IMR-90 (cell line): Measurements from ENCODE around the gene KLC3. TPM values are rescaled to one million over a fixed set of nuclear protein-coding genes. Genes with fewer than 3 reads are reported as not detected.

Source experiments
- ATAC-seq: fragments of 200-7000 bp; cut with Tn5 transposase; 2 replicates; pipeline ENCODE4 v1.9.1; 2020; ENCODE audit warnings: low read depth, mild to moderate bottlenecking, moderate library complexity
- BruUV-seq: library from RNA; stranded (reverse); fragments of 400-500 nt; replicated peaks from 2 replicates; lab custom pipeline; 2021; lab: Mats Ljungman, UMichigan
- CTCF ChIA-PET: fragments of 300-600 bp; formaldehyde crosslinking; extraction: SDS; loops from one replicate; lab custom pipeline; 2021; ENCODE audit warnings: antibody characterized with exemption; lab: Yijun Ruan, JAX
- POLR2A ChIA-PET: fragments of 300-600 bp; sonication (Branson Sonifier 250); formaldehyde crosslinking; loops from one replicate; lab custom pipeline; 2022; ENCODE audit warnings: antibody characterized with exemption; ENCODE audit not compliant: unreplicated experiment; lab: Charles Lee
- DNase-seq: peaks from one replicate; pipeline ENCODE4 v3.0.0; 2013
- H2AFZ ChIP-seq: replicated peaks from 2 replicates; pipeline ENCODE3; 2013; ENCODE audit warnings: low read length, mild to moderate bottlenecking; ENCODE audit not compliant: poor library complexity
- H2AK5ac ChIP-seq: 2 replicates; pipeline ENCODE4 v1.6.1; 2013; ENCODE audit warnings: low read depth, low read length, inconsistent platforms
- H2AK9ac ChIP-seq: replicated peaks from 2 replicates; pipeline ENCODE3; 2013; ENCODE audit warnings: mild to moderate bottlenecking, low read depth, low read length, moderate library complexity; ENCODE audit not compliant: poor library complexity
- H2BK120ac ChIP-seq: 2 replicates; pipeline ENCODE4 v1.6.1; 2013; ENCODE audit warnings: low read depth, low read length, inconsistent platforms
- H2BK15ac ChIP-seq: 3 replicates; pipeline ENCODE4 v1.6.1; 2013; ENCODE audit warnings: low read depth, low read length, inconsistent platforms
- H2BK20ac ChIP-seq: 2 replicates; pipeline ENCODE4 v1.6.1; 2013; ENCODE audit warnings: low read depth, mild to moderate bottlenecking, inconsistent platforms, low read length, moderate library complexity
- H2BK5ac ChIP-seq: 2 replicates; pipeline ENCODE4 v1.6.1; 2013; ENCODE audit warnings: mild to moderate bottlenecking, low read depth, low read length, inconsistent platforms; ENCODE audit not compliant: poor library complexity, severe bottlenecking
- H3K14ac ChIP-seq: replicated peaks from 2 replicates; pipeline ENCODE4 v1.6.1; 2013; ENCODE audit warnings: low read depth, low read length, inconsistent platforms
- H3K18ac ChIP-seq: 2 replicates; pipeline ENCODE4 v1.6.1; 2013; ENCODE audit warnings: low read depth, low read length, control low read depth
- H3K23ac ChIP-seq: 2 replicates; pipeline ENCODE4 v1.6.1; 2013; ENCODE audit warnings: low read depth, low read length, inconsistent platforms
- H3K27ac ChIP-seq: 2 replicates; pipeline ENCODE4 v1.5.1; 2013; ENCODE audit warnings: mild to moderate bottlenecking, control low read depth, low read length; ENCODE audit not compliant: insufficient read depth
- H3K27me3 ChIP-seq: 2 replicates; pipeline ENCODE4 v1.6.1; 2013; ENCODE audit warnings: low read length; ENCODE audit not compliant: control insufficient read depth, insufficient read depth
- H3K36me3 ChIP-seq: 2 replicates; pipeline ENCODE4 v1.6.1; 2013; ENCODE audit warnings: low read length, mixed read lengths; ENCODE audit not compliant: control insufficient read depth, insufficient read depth
- H3K4ac ChIP-seq: 2 replicates; pipeline ENCODE4 v1.6.1; 2013; ENCODE audit warnings: low read depth, low read length, inconsistent platforms
- H3K4me1 ChIP-seq: 2 replicates; pipeline ENCODE4 v1.6.1; 2013; ENCODE audit warnings: low read length, mixed read lengths; ENCODE audit not compliant: control insufficient read depth, insufficient read depth
- H3K4me2 ChIP-seq: 2 replicates; pipeline ENCODE4 v1.6.1; 2013; ENCODE audit warnings: low read depth, mild to moderate bottlenecking, control low read depth, low read length, moderate library complexity
- H3K4me3 ChIP-seq: 2 replicates; pipeline ENCODE4 v1.5.1; 2013; ENCODE audit warnings: low read depth, mild to moderate bottlenecking, control low read depth, low read length, moderate library complexity; ENCODE audit not compliant: insufficient read depth
- H3K56ac ChIP-seq: 2 replicates; pipeline ENCODE4 v1.6.1; 2013; ENCODE audit warnings: low read length, inconsistent platforms; ENCODE audit not compliant: insufficient read depth; ENCODE audit errors: extremely low read depth
- H3K79me1 ChIP-seq, 2 experiments: 2 replicates each; pipeline ENCODE4 v1.6.1; 2013; ENCODE audit warnings: low read length in 2 of 2, inconsistent platforms in 1 of 2, low read depth in 1 of 2
- H3K9ac ChIP-seq: 2 replicates; pipeline ENCODE4 v1.6.1; 2013; ENCODE audit warnings: low read depth, low read length, control low read depth
- H3K9me1 ChIP-seq: 2 replicates; pipeline ENCODE4 v1.6.1; 2013; ENCODE audit warnings: low read length, inconsistent platforms; ENCODE audit not compliant: insufficient read depth
- H3K9me3 ChIP-seq: 2 replicates; pipeline ENCODE4 v1.6.1; 2013; ENCODE audit warnings: low read length; ENCODE audit not compliant: control insufficient read depth, insufficient read depth
- H4K20me1 ChIP-seq: 2 replicates; pipeline ENCODE4 v1.6.1; 2013; ENCODE audit warnings: low read length, inconsistent platforms; ENCODE audit not compliant: insufficient read depth
- H4K5ac ChIP-seq: 2 replicates; pipeline ENCODE4 v1.6.1; 2013; ENCODE audit warnings: mild to moderate bottlenecking, low read depth, low read length, control low read depth
- H4K8ac ChIP-seq, 2 experiments: 2 replicates each; pipeline ENCODE4 v1.6.1; 2013; ENCODE audit warnings: low read depth in 2 of 2, low read length in 2 of 2, control low read depth in 1 of 2, inconsistent platforms in 1 of 2
- H4K91ac ChIP-seq: 2 replicates; pipeline ENCODE4 v1.6.1; 2013; ENCODE audit warnings: low read depth, low read length, inconsistent platforms; ENCODE audit not compliant: insufficient read depth
- BHLHE40 ChIP-seq: fragments of 150-350 bp; IDR thresholded peaks from 2 replicates; pipeline ENCODE4 v1.6.1; 2016; ENCODE audit warnings: mild to moderate bottlenecking, low read depth, low read length
- CEBPB ChIP-seq: IDR thresholded peaks from 2 replicates; pipeline ENCODE4 v1.6.1; 2012; ENCODE audit warnings: low read depth, low read length, improper control_type of control experiment
- FOS ChIP-seq: fragments of 150-350 bp; IDR thresholded peaks from 2 replicates; pipeline ENCODE4 v1.6.1; 2016; ENCODE audit warnings: low read depth, low read length
- MAFK ChIP-seq: IDR thresholded peaks from 2 replicates; pipeline ENCODE4 v1.6.1; 2012; ENCODE audit warnings: low read depth, low read length, improper control_type of control experiment
- MAZ ChIP-seq: IDR thresholded peaks from 2 replicates; pipeline ENCODE4 v1.6.1; 2012; ENCODE audit warnings: low read depth, mild to moderate bottlenecking, low read length, improper control_type of control experiment, moderate library complexity, borderline replicate concordance
- NFE2L2 ChIP-seq: fragments of 150-350 bp; IDR thresholded peaks from 2 replicates; pipeline ENCODE4 v1.6.1; 2016; ENCODE audit warnings: low read depth, mild to moderate bottlenecking, low read length
- POLR2A ChIP-seq: IDR thresholded peaks from 2 replicates; pipeline ENCODE4 v1.6.1; 2012; ENCODE audit warnings: mild to moderate bottlenecking, low read depth, low read length
- RAD21 ChIP-seq: IDR thresholded peaks from 2 replicates; pipeline ENCODE4 v1.6.1; 2012; ENCODE audit warnings: low read length, improper control_type of control experiment
- RFX5 ChIP-seq: IDR thresholded peaks from 2 replicates; pipeline ENCODE4 v1.8.0; 2012; ENCODE audit warnings: low read depth, mild to moderate bottlenecking, low read length, moderate library complexity
- SMC3 ChIP-seq: fragments of 150-350 bp; IDR thresholded peaks from 2 replicates; pipeline ENCODE4 v1.6.1; 2016; ENCODE audit warnings: low read depth, mild to moderate bottlenecking, antibody characterized with exemption, low read length, moderate library complexity
- USF2 ChIP-seq: fragments of 150-350 bp; IDR thresholded peaks from 2 replicates; pipeline ENCODE4 v1.6.1; 2017; ENCODE audit warnings: mild to moderate bottlenecking, antibody characterized with exemption, low read length, low read depth
- WGBS, 2 experiments: methylation state at CpG; one replicate each; pipeline versions ENCODE4 v1.1.5 to v1.1.7; 2013; ENCODE audit warnings: missing lambda C conversion rate in 2 of 2; ENCODE audit not compliant: insufficient read length in 1 of 2; ENCODE audit errors: extremely low coverage in 2 of 2; 5-methylcytosine and 5-hydroxymethylcytosine counted together
- dilution Hi-C: fragments of 300-500 bp; cut with HindIII; formaldehyde crosslinking; loops from one replicate; pipeline ENCODE4 v1.14.3; 2018; ENCODE audit warnings: low sequenced_read_pairs; ENCODE audit not compliant: unreplicated experiment
- in situ Hi-C: fragments of 300-500 bp; cut with MboI; formaldehyde crosslinking; loops from 3 replicates; pipeline ENCODE4 v1.14.3; 2019; ENCODE audit warnings: low sequenced_read_pairs, inconsistent platforms, mixed read lengths
- intact Hi-C: fragments of 100-400 bp; cut with micrococcal nuclease; formaldehyde crosslinking; loops from 2 replicates; pipeline ENCODE4 v1.10.0; 2022
- polyA plus RNA-seq, 3 experiments: library from polyadenylated mRNA; depleted of rRNA; stranded (reverse); fragments of >200 nt; gene quantifications; 2 replicates each; pipeline ENCODE4 v1.2.3, GENCODE V29; 2012; ENCODE audit warnings: low replicate concordance in 1 of 3
- total RNA-seq: library from RNA; depleted of rRNA; stranded (reverse); fragments of >200 nt; gene quantifications from 2 replicates; pipeline ENCODE4 v1.2.3, GENCODE V29; 2012
- TF ChIP-seq, protein P1 (sequence below): fragments of 150-350 bp; IDR thresholded peaks from 2 replicates; pipeline ENCODE4 v1.6.1; 2016; ENCODE audit warnings: low read depth, mild to moderate bottlenecking, low read length, moderate library complexity, borderline replicate concordance

Gene KLC3
- total and polyA plus RNA-seq, 2 of the 4 experiments (the other 2 are of a cell fraction) = 0.14 to 0.18 TPM

DNA sequence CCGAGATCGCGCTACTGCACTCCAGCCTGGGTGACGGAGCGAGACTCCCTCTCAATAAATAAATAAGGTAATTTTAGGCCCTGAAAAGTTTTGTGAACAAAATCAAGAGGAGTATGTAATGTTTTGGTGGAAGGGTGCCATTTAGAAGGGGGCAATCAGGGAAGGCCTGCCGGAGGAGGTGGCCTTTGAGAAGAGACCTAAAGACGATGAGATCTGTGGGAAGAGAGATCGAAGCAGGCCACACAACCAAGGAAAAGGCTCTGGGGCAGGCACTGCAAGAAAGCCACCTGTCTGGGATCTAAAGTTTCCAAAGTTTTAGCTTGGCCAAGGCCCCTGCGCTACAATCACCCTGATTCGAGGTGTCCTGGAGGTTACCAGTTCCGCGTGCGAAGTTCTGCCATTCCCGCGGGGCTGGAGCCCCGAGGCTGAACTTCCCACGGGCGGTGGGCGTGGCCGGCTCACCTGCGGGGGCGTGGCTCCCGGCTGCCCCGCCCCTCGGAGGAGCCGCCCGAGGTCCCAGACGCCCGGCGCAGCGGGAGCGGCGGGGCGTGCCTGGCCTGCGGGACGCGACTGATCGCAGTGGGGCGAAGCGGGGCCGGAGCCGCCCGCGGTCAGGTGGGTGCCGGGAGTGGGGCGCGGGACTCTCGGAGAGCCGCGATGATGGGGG, at the start of gene KLC3 (continued):
- no peak for TF ChIP-seq USF2

DNA sequence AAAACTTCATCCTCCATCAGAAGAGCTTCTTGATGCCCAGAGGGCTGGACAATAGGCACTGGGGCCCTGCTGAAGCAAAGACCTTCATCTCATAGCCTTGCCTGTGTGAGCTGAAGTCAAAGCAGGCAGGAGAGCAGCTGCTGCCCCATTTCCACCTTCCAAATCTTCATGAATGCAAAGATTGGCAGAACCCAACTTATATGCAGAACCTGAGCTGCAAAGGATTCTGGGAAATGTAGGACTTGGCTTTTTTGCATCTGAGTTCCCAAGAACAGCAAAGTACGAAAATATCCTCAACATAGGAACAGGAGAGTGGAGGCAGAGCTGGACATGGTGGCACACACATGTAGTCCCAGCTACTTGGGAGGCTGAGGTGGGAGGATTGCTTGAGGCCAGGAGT, 48.7 kb upstream of the KLC3 start:
- Histone ChIP-seq H2AK9ac (no peak overlapping the region), H3K18ac (no peak overlapping the region), H2BK5ac (no peak overlapping the region), H3K36me3 (peaks cover 47% of the 10 kb centered on the region), H2BK120ac (no peak overlapping the region), H3K27me3 (no peaks in the 10 kb centered on the region), H2BK15ac (no peak overlapping the region), H3K79me1 (no peaks in the 10 kb centered on the region), H3K14ac (no peak overlapping the region), H3K9ac (no peak overlapping the region), H3K4ac (no peak overlapping the region), H3K4me3 (no peak overlapping the region), H2AK5ac (no peak overlapping the region), H3K23ac (no peak overlapping the region), H2BK20ac (no peak overlapping the region), H4K91ac (no peak overlapping the region), H3K27ac (no peak overlapping the region), H3K9me1 (peaks cover 2% of the 10 kb centered on the region; the same call in 1 of the 2 replicates), H4K8ac (no peak overlapping the region), H3K56ac (no peak overlapping the region), H3K9me3 (no peaks in the 10 kb centered on the region; the same call in 1 of the 2 replicates), H4K20me1 (no peaks in the 10 kb centered on the region), H3K4me1 (no peaks in the 10 kb centered on the region), H3K4me2 (no peak overlapping the region), H2AFZ (no peak overlapping the region), H4K5ac (no peak overlapping the region)
- BruUV-seq = no TSS peak
- no peak for ATAC-seq
- WGBS, 2 experiments = no CpG with 5 or more reads among the region's 1 CpG
- no peak for DNase-seq
- dilution Hi-C loops (no loop called here), intact Hi-C loops (no loop called here), in situ Hi-C loops (no loop called here)
- POLR2A ChIA-PET = no interaction called here
- CTCF ChIA-PET = no interaction called here
- no peak for TF ChIP-seq POLR2A
- TF ChIP-seq, protein P1, sequence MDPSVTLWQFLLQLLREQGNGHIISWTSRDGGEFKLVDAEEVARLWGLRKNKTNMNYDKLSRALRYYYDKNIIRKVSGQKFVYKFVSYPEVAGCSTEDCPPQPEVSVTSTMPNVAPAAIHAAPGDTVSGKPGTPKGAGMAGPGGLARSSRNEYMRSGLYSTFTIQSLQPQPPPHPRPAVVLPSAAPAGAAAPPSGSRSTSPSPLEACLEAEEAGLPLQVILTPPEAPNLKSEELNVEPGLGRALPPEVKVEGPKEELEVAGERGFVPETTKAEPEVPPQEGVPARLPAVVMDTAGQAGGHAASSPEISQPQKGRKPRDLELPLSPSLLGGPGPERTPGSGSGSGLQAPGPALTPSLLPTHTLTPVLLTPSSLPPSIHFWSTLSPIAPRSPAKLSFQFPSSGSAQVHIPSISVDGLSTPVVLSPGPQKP = no peak
- TF ChIP-seq RAD21 = no peak
- TF ChIP-seq RFX5 = no peak
- no peak for TF ChIP-seq CEBPB
- TF ChIP-seq USF2 = no peak
- no peak for TF ChIP-seq BHLHE40
- TF ChIP-seq SMC3 = no peak
- TF ChIP-seq MAFK = no peak
- TF ChIP-seq NFE2L2 = no peak
- no peak for TF ChIP-seq FOS
- TF ChIP-seq MAZ = no peak
